Left kidney (tissue), 2 donors: ENCODE results near the gene SNCAIP. TPM values are rescaled to one million over a fixed set of nuclear protein-coding genes. Genes with fewer than 3 reads are reported as not detected.
"Not testable (repeated sequence)": the region's sequence is repeated elsewhere in the genome, so short reads cannot be mapped to it uniquely, and the experiment has no call there.

ENCODE experiments used
- DNase-seq: peaks from one replicate; pipeline ENCODE4 v3.0.0-alpha.2; 2013
- polyA plus RNA-seq: library from polyadenylated mRNA; unstranded; fragments of 120-200 nt; gene quantifications from one replicate; pipeline ENCODE4 v1.2.1, GENCODE V29; 2013; ENCODE audit not compliant: insufficient read length

SNCAIP gene
- polyA plus RNA-seq, 1 donor: 26.1 TPM

DNA sequence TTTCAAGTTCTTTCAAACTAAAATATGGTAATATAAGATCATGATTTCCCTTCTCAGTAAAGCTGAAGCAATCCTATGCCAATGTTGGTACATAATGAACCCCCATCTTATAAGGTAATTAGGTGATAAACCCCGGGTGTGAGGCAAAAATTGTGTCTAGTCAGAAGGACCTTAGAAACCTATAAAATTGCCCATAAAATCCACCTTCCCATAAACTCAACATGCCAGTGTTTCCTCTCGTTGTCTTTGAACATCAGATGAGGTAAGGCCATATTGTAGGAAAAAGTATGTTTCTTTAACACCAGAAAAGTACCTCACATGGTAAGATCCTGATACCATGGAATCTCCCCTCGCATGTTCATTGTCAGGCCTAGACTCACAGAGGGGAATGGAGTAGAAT, 43.3 kb downstream of the SNCAIP start:
- DNase-seq: no peak

DNA sequence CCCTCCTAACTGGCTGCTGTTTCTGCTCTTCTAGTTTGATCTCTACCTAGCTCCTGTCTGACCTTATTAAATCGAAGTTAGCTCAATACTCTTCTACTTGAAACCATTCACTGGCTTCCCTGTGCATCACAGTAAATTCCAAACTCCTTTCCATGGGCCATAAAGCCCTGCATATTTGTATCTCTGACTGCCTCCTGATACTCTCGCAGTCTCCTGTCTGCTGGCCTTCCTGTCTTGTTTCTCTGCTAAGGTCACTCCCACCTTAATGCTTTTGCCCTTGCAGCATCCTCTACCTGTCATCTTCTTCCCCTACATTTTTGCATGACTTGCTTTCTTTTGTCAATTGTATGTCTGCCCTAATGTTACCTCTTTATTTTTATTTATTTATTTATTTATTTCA, 44.8 kb downstream of the SNCAIP start:
- no peak for DNase-seq

DNA sequence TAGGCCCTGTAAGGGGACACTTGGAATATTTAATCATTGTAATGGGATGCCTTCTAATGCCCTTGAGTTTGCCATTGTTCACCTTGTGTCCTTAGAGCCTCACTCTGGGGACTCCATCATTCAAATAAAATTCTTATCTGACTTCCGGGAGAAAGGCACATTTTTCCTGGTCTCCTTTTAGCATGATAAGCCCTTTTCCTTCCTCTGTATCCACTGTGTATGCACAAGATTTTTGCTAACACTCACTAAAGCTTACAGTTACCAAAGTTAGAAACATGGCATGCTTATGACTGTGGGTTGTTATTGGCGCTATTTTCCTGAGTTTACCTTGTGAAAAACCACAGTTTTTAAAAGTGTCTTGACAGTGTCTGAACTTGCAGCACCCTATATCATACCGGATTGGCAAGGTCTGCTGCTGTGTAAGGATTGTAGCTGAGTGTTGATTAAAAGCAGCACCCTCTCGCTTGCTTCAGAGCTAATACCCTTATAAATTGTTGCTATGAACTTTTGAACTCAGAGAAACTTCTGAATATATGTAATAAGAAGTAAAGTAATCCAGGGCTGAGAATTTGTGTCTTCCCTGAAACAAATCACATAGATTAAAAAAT, 46.4 kb downstream of the SNCAIP start:
- DNase-seq: no peak

DNA sequence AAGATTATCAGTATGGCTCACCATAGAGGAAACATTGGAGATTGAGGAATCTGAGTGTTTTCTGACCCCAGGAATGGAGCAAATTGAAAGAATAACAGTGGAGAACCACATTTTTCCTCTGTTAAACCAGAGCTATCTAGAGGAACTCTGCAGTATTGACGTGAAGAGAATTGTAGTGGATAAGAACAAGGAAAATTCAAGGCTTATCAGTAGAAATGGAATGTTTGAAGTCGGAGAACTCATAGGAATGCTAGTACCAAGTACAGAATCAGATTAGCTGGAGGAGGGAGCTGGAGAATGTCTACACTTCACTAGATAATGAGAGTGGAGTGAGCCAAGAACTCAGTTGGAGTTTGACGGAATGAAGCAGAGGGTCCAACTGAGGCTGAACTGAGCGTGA, 50.3 kb downstream of the SNCAIP start:
- DNase-seq: no peak

DNA sequence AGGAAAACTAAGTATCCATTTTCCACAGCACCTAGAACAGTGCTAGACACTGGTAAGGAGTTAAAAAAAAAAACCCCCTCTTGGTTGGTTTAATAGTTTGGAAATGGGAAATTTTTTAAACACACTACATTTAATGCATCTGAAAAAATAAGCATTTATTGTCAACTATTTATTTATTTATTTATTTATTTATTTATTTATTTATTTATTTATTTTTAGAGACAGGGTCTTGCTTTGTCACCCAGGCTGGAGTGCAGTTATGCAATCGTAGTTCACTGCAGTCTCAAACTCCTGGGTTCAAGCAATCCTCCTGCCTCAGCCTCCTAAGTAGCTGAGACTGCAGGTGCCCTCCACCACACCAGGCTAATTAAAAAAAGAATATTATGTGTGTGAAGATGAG, 51.6 kb downstream of the SNCAIP start:
- DNase-seq: no peak

DNA sequence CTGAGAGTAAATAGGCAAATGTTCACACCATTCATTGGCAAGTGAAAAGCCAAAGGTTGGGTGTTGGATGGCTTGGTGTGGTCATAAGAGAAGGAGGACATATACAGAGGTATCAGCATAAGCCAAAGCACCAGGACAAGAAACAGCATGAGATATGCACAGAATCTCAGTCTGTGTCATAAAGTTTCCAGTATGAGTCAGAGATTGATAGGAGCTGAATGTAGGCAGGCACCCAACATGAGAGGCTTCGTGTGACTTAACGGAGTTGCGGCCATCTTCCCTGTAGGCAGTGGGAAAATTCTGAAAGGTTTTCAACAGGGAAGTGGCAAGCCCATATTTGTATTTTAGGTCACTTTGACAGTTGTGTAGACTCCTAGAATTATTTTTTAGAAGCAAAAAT, 54.5 kb downstream of the SNCAIP start:
- no peak for DNase-seq

DNA sequence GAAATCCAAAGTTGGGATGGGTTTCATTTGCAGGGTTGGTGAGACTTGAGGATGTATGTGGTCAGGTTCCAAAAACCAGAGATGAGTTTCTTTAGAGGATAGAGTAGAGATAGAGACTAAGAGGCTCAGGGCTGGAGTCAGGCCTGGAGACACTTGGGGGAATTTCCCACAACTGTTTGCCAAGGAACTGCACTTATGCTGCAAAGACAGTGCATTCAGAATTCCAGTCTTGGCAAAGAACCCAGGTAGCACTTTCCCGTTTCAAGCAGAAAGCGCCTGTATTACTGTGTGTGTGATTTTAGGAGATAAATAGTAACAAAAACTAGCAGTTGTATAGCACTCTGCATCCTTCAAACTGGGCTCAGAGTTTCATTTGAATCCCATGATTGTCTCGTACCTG, 55.4 kb downstream of the SNCAIP start:
- DNase-seq: no peak

DNA sequence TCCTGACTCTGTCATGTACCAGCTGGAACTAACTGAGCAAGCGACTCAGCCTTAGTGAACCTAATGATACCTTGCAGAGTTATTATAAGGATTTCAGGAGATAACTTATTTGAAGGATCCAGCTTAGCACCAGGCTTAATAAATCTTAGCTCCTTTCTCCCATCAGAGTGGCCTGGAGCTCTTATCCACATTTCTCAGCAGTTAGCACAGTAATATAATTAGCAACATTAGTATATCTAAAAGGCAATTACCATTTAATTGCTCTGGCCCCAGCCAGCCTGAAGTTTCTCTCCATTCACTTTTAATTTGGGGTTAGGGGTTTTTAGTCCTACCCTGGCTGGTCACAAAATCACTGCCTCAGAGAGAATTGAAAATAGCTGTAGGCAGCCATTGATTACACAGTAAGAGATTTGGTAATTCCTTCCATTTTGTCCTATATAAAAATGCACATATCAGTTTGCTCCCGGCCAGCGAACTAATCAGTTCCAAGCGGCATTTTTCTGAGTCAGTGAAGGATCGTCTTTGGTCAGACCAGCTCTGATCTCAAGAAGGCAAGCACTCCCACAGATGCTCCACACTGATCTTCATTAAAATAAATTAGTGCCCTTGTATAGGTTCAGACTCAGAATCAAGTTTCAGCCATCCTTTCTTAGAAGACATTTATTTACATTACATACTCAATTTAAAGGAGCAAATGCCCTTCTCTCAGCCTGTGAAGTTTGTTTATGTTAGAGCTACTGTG, 56.6 kb downstream of the SNCAIP start:
- DNase-seq: no peak

DNA sequence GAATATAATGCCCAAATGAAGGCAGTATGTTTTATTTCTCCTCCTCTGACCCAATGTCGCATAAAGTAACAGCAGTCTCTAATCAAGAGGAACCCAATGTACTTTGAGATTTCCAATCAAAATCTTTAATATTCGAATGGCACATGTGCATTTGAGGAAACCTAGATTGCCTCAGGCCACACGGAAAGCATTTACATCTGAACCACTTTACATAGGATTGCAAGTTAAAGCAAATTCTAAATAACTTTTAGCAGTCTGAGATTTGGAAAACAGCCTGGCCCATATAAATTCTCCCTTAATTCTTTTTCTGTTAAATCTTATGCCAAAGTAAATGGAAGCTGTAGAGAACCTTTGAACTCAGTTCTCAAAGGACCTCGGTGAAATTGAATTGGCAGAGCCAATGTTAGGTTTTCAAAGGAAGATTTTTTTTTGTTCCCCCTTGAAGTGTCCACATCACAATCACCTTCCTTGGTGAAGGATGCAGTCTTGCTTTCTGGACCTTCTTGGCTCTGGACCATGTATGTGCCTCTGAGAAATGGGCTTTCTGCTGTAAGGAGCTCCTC, 57.3 kb downstream of the SNCAIP start:
- no peak for DNase-seq

DNA sequence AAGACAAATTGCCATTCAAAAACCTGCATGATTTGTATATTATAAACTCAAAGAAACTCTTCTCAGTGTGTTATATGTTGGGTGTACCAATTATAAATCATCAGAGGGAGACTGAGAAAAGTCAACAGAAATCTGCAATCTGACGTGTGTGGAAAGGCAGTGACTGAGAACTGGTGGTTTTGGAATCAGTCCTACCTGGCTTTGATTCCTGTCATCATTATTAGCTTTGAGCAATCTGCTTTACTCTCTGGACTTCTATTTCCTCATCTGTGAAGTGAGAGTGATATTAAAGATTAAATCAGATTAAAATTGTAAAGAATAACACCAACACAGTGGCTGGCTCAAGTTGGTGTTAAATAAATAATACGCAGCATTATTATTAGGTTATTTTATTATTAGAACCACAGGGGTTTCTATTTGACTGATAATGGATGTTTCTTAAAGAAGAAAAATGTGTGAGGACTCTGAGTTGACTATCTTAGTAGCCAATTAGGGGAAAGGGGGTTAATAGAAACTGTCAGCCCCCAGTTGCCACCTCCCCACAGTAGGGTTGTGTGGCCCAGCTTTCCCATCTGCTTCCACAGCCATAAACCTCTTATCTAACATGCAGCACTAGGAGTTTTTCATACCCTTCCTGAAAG, 59.6 kb downstream of the SNCAIP start:
- DNase-seq: no peak

DNA sequence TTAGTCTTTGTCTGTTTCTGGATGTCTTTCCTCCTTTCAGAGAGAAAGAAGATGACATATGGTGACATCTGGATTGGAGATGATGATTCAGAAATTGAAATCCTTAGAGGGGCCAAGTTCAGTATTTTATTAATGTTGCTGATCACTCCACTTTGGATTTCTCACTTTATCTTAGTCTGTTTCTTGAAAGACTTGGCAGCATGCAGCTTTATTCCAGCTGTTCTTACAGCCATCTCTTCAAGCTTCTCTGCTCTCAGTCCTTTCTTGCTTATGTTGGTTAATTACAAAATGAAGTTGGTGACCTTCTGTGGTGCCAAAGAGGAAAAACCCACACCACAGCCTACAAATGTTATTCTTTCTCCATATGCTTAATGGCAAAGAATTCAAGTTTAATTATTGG, 62.1 kb downstream of the SNCAIP start:
- no peak for DNase-seq

DNA sequence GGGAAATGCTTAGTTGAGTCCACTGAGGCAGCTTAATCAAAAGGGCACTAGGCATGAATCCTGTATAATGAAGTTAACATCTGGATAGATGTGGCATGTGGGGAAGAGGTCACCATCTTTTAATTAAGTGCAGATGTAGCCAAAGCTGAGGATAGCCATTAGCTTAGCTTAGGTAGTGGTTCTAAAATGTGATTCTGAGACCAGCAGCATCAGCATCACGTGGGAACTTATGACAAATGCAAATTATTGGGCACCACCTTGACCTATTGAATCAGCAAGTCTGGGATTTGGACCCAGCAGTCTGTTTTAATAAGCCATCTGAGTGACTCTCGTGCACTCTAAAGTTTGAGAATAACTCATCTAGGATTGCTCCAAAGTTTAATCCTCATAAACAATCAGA, 63.8 kb downstream of the SNCAIP start:
- DNase-seq: no peak

DNA sequence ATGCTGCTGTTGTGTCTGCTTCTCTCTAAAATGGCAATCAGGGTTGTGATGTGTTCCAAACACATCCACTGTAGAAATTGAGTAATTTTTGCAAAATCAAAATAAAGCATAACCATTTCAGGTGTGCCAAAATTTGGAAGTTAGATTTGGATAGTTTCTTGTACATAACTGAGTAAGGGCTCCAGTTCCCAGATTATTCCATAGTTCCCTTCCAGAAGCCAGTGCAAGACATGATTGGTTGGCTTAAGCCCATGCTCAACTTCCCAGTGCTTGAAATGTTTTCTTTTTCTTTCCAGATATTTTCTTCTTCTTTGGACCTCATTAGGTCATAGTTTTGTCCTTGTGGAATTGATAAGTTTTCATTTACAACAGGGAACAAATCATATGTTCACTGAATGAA, 64.2 kb downstream of the SNCAIP start:
- DNase-seq: no peak

DNA sequence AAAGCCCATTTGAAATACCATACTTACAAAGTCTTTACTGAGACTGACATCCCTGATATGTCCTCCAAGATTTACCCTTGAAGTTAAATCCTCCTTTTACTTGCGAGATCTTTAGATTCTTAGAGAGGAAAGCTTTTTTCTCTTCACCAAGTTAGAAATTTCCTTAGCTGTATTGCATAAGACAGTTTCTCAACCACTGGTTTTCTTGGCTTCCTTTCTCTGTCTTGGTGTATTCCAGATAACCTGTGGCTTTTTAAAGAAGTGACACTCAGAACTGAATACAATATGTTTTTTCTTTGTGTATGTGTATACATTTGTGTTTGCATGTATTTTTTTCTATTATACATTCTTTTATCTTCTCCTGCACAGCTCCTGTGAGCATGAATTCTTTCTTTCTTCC, 65.0 kb downstream of the SNCAIP start:
- DNase-seq: no peak

DNA sequence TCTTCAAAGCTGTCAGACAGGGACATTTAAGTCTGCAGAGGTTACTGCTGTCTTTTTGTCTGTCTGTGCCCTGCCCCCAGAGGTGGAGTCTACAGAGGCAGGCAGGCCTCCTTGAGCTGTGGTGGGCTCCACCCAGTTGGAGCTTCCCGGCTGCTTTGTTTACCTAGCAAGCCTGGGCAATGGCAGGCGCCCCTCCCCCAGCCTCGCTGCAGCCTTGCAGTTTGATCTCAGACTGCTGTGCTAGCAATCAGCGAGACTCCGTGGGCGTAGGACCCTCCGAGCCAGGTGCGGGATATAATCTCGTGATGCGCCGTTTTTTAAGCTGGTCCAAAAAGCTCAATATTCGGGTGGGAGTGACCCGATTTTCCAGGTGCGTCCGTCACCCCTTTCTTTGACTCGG, 70.9 kb downstream of the SNCAIP start:
- not testable (repeated sequence) for DNase-seq

DNA sequence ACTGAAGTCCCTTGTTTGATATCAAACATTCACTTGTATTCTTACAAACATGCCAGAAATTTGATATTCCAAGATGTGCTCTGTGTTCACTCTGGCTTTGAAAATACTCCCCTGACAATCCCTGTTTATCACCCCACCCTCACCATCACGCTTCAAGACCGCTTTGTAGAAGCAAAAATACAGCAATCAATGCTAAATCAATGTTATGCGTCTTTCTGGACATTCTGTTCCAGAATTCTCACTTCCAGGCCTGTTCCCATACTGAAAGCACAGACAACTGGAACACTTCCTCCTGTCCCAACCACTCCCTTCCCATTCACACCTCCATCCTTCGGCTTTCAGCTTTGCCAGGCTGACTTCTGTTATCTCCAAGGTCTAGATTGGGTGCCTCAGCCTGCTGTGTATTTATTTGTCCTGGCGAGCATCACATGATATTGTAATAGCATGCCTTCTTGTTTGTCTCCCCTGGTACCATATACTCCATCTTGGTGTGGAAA, 72.8 kb downstream of the SNCAIP start:
- DNase-seq: no peak

DNA sequence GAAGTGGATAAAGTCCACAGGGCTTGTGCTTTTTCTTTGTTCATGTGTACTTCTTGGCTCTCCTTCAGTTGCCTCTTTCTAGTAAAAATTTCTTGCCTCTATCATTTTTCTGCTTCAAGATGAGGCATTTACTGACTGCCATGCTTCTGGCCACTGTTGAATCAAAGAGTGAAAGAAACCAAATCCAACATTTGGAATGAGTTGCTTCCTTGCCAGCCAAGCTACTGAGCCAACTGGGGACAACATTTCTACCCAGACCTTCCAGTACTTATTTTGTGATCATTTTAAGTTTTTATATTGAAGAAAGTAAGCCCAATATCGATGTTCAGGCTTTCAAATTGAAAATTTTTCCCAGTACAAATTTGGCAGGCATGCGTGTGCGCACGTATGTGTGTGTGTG, 73.2 kb downstream of the SNCAIP start:
- DNase-seq: no peak

DNA sequence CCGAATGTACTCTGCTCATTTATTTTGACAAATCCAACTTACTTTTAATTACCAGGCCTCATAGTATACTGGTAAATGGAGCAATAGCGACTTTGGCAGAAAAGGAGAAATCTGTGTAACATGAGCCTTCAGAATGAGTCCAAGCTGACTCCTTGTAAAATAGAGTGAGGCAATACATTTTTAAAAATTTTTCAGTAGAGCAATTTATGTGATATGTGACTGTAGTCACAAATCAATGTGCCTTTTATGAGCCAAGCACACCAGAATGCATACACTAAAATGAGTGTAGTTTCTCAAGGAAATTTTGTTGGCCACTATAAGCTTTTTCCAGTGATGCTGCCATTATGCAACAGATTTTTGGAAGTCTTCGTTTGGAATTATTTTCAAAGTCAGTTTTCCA, 73.8 kb downstream of the SNCAIP start:
- no peak for DNase-seq

DNA sequence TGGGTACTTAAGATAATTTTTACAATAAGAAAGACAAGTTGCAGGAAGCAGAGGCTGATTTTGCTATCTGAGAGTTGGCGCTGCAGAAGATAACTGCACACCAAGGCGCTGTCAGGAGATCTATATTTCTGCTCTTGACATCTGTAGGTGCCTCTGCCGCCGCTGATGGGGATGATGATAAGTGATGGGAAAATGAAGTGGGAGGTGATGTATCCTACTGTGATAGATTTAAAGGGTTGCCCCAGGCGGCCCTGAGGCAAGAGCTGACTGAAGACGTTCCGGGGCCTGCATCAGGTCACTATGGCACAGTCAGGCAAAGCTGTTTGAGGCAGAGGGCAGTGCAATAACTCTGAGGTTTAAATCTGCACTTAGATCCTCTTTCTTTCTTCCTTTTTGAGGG, 78.1 kb downstream of the SNCAIP start:
- DNase-seq: no peak

DNA sequence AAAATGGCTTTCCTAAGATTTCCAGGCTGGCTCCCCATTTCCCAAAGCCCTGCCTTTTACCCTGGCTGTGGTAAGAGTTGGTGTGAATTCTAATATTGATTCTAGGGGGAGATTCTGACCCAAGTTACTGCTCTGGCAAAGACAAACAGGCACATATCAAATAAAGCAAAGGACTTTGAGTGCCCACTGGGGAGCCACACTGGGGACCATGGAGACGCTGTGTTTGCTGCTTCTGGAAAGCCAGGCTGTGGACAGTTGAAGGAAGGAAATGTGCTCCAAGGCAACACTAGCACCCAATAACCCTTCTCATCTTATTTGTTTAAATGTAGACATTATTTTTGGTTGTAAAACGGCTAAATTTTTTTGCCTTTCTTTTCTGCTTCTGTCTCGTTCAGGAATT, 78.7 kb downstream of the SNCAIP start:
- DNase-seq: no peak

DNA sequence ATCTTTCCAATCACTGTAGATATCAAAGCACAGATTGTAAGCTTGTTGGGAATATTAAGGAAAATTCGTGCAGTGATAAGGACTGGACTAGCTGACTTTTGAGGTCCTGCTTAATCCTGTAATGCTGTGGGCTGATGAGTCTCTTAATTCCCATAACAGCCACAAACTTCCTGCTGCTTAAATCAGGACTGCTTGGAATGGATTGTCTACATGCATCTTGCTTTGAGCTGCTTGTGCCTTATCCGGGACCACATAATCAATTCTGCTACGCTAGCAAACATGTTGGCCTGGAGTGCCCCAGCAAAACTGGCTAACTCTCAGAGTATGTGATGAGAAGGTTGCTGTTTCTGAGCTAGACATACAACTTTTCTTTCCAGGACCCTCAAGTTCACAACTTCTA, 79.6 kb downstream of the SNCAIP start:
- no peak for DNase-seq

DNA sequence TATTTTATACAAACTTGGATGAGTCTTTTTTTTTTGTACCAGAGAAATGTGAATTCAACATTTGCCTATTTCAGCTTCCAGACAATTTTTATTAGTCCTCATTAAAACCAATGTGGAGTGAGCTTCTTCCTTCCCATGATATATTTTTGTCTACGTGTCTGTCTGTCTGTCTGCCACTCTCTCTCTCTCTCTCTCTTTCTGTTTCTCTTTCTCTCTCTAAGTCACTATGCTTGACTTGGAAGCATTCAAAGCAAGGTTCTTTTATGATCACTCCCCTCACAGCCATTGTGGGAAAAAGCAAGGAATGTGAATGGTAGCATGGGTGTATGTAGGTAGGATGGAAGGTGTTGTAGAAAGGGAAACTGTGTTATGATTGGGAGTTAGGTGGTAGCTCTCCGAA, 80.2 kb downstream of the SNCAIP start:
- DNase-seq: no peak

DNA sequence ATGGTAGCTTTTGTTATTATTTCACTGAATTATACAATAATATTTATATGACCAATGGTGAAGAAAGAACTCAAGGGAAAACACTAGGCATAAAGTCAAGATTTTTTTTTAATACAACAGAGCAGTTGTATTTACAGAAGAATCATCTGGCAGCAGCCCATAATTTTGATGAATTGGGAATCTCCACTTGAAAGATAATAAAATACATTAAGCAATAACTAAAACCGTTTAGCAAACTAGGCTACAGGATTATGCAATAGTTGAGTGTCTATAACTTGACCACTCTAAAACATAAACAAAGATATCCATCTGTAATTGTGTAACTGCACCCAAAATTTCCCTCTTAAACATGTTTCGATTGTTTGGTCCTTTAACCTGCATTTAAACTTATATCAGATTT, 80.8 kb downstream of the SNCAIP start:
- no peak for DNase-seq
